Natural killer cell (primary cell): Measurements from ENCODE around the gene WDR4. TPM values are rescaled to one million over a fixed set of nuclear protein-coding genes. Genes with fewer than 3 reads are reported as not detected.

Experiments used
- ATAC-seq, 3 donors: fragments of 150-1000 bp in 2 of 3; fragments of 200-7000 bp in 1 of 3; cut with Tn5 transposase; 1 replicate in 1 of 3; 2 replicates in 2 of 3; pipeline ENCODE4 v1.10.0; 2021; ENCODE audit warnings: mild to moderate bottlenecking in 2 of 3, moderate library complexity in 2 of 3
- DNase-seq, 2 donors: peaks; one replicate each; pipeline versions ENCODE4 v3.0.0 to v3.0.0-alpha.2; 2013 to 2021; ENCODE audit warnings: mixed read lengths in 1 of 2
- H3K27ac ChIP-seq: one replicate; pipeline ENCODE4 v1.5.1; 2013; ENCODE audit warnings: mild to moderate bottlenecking, low read length
- H3K27me3 ChIP-seq: one replicate; pipeline ENCODE4 v1.6.1; 2013; ENCODE audit warnings: low read length; ENCODE audit not compliant: control insufficient read depth, insufficient read depth
- H3K36me3 ChIP-seq: one replicate; pipeline ENCODE4 v1.6.1; 2013; ENCODE audit warnings: low read length; ENCODE audit not compliant: control insufficient read depth, insufficient read depth
- H3K4me1 ChIP-seq: one replicate; pipeline ENCODE4 v1.6.1; 2013; ENCODE audit warnings: low read length; ENCODE audit not compliant: control insufficient read depth, insufficient read depth
- H3K4me3 ChIP-seq: one replicate; pipeline ENCODE4 v1.5.1; 2013; ENCODE audit warnings: low read length
- H3K9me3 ChIP-seq: one replicate; pipeline ENCODE4 v1.6.1; 2013; ENCODE audit warnings: low read length; ENCODE audit not compliant: control insufficient read depth, insufficient read depth
- H3K27ac Mint-ChIP-seq, 2 donors: one replicate each; pipeline ENCODE4 v1.8.0; 2022; ENCODE audit warnings: mild to moderate bottlenecking in 2 of 2, mixed read lengths in 2 of 2, moderate library complexity in 1 of 2
- H3K27me3 Mint-ChIP-seq, 2 donors: one replicate each; pipeline ENCODE4 v1.8.0; 2022; ENCODE audit warnings: low read depth in 2 of 2, mixed read lengths in 2 of 2
- H3K36me3 Mint-ChIP-seq: one replicate; pipeline ENCODE4 v1.8.0; 2022; ENCODE audit warnings: mixed read lengths
- H3K4me1 Mint-ChIP-seq, 2 donors: one replicate each; pipeline ENCODE4 v1.8.0; 2022; ENCODE audit warnings: mixed read lengths in 2 of 2
- H3K4me3 Mint-ChIP-seq: one replicate; pipeline ENCODE4 v1.8.0; 2022; ENCODE audit warnings: mild to moderate bottlenecking, moderate library complexity, mixed read lengths
- H3K9me3 Mint-ChIP-seq, 2 donors: one replicate each; pipeline ENCODE4 v1.8.0; 2022; ENCODE audit warnings: mixed read lengths in 2 of 2
- WGBS: methylation state at CpG from one replicate; pipeline ENCODE4 v1.1.7; 2013; ENCODE audit warnings: missing lambda C conversion rate; ENCODE audit not compliant: insufficient coverage; 5-methylcytosine and 5-hydroxymethylcytosine counted together
- intact Hi-C: fragments of 100-400 bp; cut with micrococcal nuclease; formaldehyde crosslinking; loops from one replicate; pipeline ENCODE4 v1.14.2; 2022
- total RNA-seq, 4 donors: library from RNA; stranded (reverse); fragments of 120-200 nt in 1 of 4; gene quantifications; one replicate each; pipeline versions ENCODE4 v1.2.3 to v1.2.4, GENCODE V29; 2013 to 2022
- TF ChIP-seq, protein P1 (sequence below): fragments of 200-600 bp; IDR thresholded peaks from one replicate; pipeline ENCODE4 v1.8.0; 2022; ENCODE audit warnings: antibody characterized with exemption

Gene WDR4
- total RNA-seq, 3 donors from 2014 or later (not counting 1 experiment from before 2014, with no cell fraction given) = 11.1 to 15.5 (median 14.0) TPM

DNA sequence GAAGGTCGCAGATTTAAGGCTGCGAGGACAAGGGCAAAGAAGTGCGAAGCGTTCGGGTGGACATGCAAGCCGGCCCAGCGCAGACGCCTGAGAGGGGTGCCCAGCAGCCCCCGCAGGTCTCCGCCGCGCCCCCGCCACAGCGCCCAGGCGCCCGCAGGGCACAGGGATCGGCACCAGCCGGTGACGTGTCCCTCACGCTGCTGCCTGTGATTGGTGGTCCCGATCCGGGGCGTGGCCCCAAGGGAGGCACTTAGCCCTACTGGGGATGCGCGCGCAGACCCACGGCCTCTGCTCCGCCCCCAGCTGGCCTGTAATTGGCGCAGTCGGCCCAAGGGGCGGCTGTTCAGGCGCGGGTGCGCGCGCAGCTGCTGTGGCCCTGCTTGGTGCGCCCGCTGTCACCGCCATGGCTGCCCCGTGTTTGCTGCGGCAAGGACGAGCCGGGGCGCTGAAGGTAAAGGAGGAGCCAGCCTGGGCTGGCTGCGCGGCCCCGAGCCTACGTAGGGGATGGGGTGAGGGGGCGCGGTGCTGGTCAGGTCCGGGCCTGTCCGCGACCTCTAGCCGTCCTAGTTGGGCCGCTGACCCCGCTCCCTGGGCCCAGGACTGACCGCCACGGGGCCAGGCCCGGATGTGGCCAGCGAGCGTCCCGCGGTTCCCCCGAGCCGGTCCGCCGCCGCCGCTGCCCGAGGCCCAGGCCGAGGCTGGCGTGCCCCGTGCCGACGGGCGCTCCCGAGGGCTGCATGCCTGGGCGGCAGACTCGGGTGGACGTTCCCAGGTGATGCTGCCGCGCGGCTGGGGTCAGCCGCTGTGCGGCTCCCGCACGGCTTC, 13.8 kb upstream of the WDR4 start, which contains the start of gene NDUFV3:
NDUFV3 (plus strand) TSS at position 379 of the 825 bp plus-strand sequence; CDS start at position 404, 25 bp downstream.
- Histone ChIP-seq H3K27me3 (no peaks in the 10 kb centered on the region), H3K4me1 (peaks cover 11% of the 10 kb centered on the region), H3K9me3 (no peaks in the 10 kb centered on the region), H3K27ac (peak within 1 kb of the TSS; percentile 91), H3K36me3 (peaks cover 2% of the 10 kb centered on the region), H3K4me3 (peak within 1 kb of the TSS; percentile 75)
- H3K36me3 Mint-ChIP-seq = peaks cover 3% of the 10 kb centered on the region
- TF ChIP-seq, protein P1, sequence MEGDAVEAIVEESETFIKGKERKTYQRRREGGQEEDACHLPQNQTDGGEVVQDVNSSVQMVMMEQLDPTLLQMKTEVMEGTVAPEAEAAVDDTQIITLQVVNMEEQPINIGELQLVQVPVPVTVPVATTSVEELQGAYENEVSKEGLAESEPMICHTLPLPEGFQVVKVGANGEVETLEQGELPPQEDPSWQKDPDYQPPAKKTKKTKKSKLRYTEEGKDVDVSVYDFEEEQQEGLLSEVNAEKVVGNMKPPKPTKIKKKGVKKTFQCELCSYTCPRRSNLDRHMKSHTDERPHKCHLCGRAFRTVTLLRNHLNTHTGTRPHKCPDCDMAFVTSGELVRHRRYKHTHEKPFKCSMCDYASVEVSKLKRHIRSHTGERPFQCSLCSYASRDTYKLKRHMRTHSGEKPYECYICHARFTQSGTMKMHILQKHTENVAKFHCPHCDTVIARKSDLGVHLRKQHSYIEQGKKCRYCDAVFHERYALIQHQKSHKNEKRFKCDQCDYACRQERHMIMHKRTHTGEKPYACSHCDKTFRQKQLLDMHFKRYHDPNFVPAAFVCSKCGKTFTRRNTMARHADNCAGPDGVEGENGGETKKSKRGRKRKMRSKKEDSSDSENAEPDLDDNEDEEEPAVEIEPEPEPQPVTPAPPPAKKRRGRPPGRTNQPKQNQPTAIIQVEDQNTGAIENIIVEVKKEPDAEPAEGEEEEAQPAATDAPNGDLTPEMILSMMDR = no peak
- peak within 1 kb of the TSS; percentile 96 to 97 for H3K27ac Mint-ChIP-seq
- peak within 1 kb of the TSS; percentile 95 for H3K4me3 Mint-ChIP-seq
- H3K27me3 Mint-ChIP-seq = no peaks in the 10 kb centered on the region
- H3K4me1 Mint-ChIP-seq = peaks cover 8 to 14% of the 10 kb centered on the region in 2 donors
- H3K9me3 Mint-ChIP-seq = no peaks in the 10 kb centered on the region
- WGBS = under 1% methylated on average over 87 of the region's 87 CpGs
- DNase-seq (peak; percentile 99 to 100), ATAC-seq (peak; percentile 91 to 98 (median 92))
- intact Hi-C loops = loop anchor here (1.0 kb wide), 2 partner anchors 14 to 81 kb away; partner anchors contain the start of genes PKNOX1 and WDR4

DNA sequence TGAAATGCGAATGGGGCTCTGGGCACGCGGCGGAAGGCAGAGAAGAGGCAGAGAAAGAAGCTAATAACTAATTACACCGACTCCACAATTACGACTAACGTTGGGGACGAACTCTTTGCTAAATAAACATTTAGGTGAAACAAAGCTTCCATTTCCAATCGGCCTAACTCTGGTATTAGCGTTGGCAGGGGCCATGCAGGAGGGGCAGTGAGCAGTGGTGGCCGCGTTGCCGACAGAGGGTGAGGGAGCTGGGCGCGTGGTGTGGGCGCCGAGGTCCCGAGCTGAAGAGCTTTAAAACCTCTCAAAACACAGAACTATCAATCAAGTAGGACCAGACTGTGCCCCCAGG, 13.2 kb upstream of the WDR4 start:
- Mint-ChIP-seq H3K9me3 (no peaks in the 10 kb centered on the region), H3K27me3 (no peaks in the 10 kb centered on the region), H3K36me3 (no peaks in the 10 kb centered on the region), H3K4me3 (peak overlapping the region; percentile 95), H3K27ac (peak overlapping the region; percentile 96 to 97), H3K4me1 (peaks cover 8 to 11% of the 10 kb centered on the region in 2 donors)
- no peaks in the 10 kb centered on the region for H3K9me3 ChIP-seq
- H3K4me1 ChIP-seq = peaks cover 11% of the 10 kb centered on the region
- no peak for DNase-seq
- 28% methylated on average over 18 of the region's 18 CpGs for WGBS
- intact Hi-C loops = no loop called here
- peak overlapping the region; percentile 89 for H3K27ac ChIP-seq
- H3K27me3 ChIP-seq = no peaks in the 10 kb centered on the region
- peak in 1 of 3 donors; percentile 9 for ATAC-seq
- TF ChIP-seq, protein P1 = no peak
- no peaks in the 10 kb centered on the region for H3K36me3 ChIP-seq
- H3K4me3 ChIP-seq = peak overlapping the region; percentile 63

DNA sequence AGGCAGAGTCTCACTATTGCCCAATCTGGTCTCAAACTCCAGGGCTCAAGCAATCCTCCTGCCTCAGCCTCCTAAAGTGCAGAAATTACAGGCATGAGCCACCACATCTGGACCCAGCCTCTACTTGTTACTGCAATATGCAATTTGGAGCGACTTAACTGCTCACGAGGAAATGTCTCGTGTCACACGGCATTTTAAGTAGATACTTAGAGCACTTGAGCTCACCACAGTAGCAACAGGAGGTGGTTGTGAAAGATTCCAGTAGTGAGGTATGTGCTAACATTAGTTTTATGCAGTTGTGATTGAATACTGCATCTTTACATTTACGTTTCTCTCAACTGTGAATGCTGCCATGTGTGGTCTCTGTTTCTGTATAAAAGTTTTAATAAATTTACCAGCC, 8.0 kb upstream of the WDR4 start:
- Histone ChIP-seq H3K27ac (no peak overlapping the region), H3K36me3 (no peaks in the 10 kb centered on the region), H3K9me3 (no peaks in the 10 kb centered on the region), H3K4me1 (peaks cover 2% of the 10 kb centered on the region), H3K4me3 (no peak overlapping the region), H3K27me3 (no peaks in the 10 kb centered on the region)
- no peak overlapping the region for H3K27ac Mint-ChIP-seq
- H3K4me3 Mint-ChIP-seq = no peak overlapping the region
- H3K27me3 Mint-ChIP-seq = no peaks in the 10 kb centered on the region
- intact Hi-C loops = no loop called here
- no peaks in the 10 kb centered on the region for H3K36me3 Mint-ChIP-seq
- peaks cover 2% of the 10 kb centered on the region in 2 donors for H3K4me1 Mint-ChIP-seq
- H3K9me3 Mint-ChIP-seq = no peaks in the 10 kb centered on the region
- DNase-seq = no peak
- TF ChIP-seq, protein P1 = no peak
- ATAC-seq = no peak
- WGBS = 68% methylated on average over 5 of the region's 5 CpGs
